Prostate gland (tissue), 2 donors: ENCODE measurements around the gene TEX14.
"Not testable (repeated sequence)": the region's sequence is repeated elsewhere in the genome, so short reads cannot be mapped to it uniquely, and the experiment has no call there.

ENCODE experiments used
- CTCF ChIP-seq, 4 experiments: fragments of 200-600 bp in 2 of 4; fragments of 450-650 bp in 2 of 4; sonication (generic) in 2 of 4; IDR thresholded peaks; 1 replicate in 3 of 4; 2 replicates in 1 of 4; pipeline ENCODE4 v1.5.1; 2016 to 2019; ENCODE audit warnings: antibody characterized with exemption in 4 of 4, mild to moderate bottlenecking in 2 of 4, moderate library complexity in 2 of 4
- POLR2A ChIP-seq: fragments of 450-650 bp; IDR thresholded peaks from one replicate; pipeline ENCODE4 v1.6.1; 2016; ENCODE audit warnings: antibody characterized with exemption, mild to moderate bottlenecking

GRCh38 chr17:58684462-58684861 lies 7.4 kb downstream of the TEX14 start:
- TF ChIP-seq POLR2A; CTCF (IDR thresholded peaks at IDR 0.05): not testable (repeated sequence)
